ENCODE results near the gene PRR36. TPM values are rescaled to one million over a fixed set of nuclear protein-coding genes. Genes with fewer than 3 reads are reported as not detected.

Gene PRR36
- total RNA-seq, 2 experiments from 2014 or later: 0.10 to 0.15 TPM

DNA sequence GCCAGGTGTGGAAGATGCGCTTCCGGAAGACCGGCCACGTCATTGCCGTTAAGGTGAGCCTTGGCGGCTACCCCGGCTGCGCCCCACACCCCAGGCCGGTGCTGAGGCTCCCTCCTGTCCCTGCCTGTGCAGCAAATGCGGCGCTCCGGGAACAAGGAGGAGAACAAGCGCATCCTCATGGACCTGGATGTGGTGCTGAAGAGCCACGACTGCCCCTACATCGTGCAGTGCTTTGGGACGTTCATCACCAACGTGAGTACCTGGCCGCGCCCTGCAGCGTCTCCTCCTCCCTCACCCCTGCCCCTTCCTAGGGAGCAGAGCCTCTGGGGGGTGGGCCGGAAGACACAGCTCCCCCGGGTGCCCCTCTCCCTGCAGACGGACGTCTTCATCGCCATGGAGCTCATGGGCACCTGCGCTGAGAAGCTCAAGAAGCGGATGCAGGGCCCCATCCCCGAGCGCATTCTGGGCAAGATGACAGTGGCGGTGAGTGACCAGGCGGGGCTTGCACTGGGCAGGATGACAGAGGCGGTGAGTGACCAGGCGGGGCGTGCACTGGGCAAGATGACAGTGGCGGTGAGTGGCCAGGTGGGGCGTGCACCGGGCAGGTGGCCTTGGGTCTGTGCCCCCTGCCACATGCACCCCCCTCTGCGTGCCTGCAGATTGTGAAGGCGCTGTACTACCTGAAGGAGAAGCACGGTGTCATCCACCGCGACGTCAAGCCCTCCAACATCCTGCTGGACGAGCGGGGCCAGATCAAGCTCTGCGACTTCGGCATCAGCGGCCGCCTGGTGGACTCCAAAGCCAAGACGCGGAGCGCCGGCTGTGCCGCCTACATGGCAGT, 36.4 kb upstream of the PRR36 start:
- no peak for DNase-seq
- Mint-ChIP-seq H3K4me3 (no peak overlapping the region), H3K27ac (no peak overlapping the region), H3K27me3 (peaks cover 9% of the 10 kb centered on the region), H3K36me3 (ENCODE audit: low read depth) (peaks cover 12% of the 10 kb centered on the region), H3K4me1 (peaks cover 14% of the 10 kb centered on the region), H3K9me3 (no peaks in the 10 kb centered on the region)
- ChIA-PET CTCF (interaction anchor here (1.4 to 2.1 kb wide), 3 partner anchors 10 to 230 kb away, joined by 3 to 7 read pairs (median 7); partner anchors contain the start of genes SNAPC2 and TRAPPC5), POLR2A (no interaction called here)

DNA sequence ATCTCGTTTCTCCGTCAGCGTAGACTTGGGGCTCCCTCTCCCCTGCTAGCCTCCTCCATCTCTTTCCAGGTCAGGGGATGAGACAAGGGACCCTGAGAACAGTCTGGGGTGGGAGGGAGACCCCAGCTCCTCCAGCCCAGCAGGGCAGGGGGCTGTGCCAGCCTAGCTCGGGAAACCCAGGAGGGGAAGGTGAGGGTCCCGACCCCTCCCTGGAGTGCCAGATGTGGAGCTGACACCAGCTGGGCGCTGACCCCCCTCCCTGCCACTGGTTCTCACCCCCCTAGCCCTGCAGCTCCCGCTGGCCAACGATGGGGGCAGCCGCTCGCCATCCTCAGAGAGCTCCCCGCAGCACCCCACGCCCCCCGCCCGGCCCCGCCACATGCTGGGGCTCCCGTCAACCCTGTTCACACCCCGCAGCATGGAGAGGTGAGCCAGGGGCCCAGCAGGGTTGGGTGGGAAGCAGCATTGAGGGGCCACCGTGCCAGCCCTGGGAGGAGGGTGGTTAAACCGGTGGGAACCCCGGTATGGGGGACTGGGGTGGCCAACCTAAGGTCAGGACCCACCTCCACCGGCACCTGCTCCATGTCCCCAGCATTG, 35.4 kb upstream of the PRR36 start:
- CTCF ChIA-PET: interaction anchor here (2.1 kb wide), 2 partner anchors 8 to 11 kb away, joined by 7 to 10 read pairs; partner anchors contain the start of gene SNAPC2
- Mint-ChIP-seq H3K27ac (no peak overlapping the region), H3K27me3 (no peaks in the 10 kb centered on the region), H3K4me1 (peaks cover 20% of the 10 kb centered on the region), H3K4me3 (no peak overlapping the region), H3K36me3 (ENCODE audit: low read depth) (peaks cover 19% of the 10 kb centered on the region), H3K9me3 (no peaks in the 10 kb centered on the region)
- no peak for DNase-seq
- POLR2A ChIA-PET: no interaction called here

DNA sequence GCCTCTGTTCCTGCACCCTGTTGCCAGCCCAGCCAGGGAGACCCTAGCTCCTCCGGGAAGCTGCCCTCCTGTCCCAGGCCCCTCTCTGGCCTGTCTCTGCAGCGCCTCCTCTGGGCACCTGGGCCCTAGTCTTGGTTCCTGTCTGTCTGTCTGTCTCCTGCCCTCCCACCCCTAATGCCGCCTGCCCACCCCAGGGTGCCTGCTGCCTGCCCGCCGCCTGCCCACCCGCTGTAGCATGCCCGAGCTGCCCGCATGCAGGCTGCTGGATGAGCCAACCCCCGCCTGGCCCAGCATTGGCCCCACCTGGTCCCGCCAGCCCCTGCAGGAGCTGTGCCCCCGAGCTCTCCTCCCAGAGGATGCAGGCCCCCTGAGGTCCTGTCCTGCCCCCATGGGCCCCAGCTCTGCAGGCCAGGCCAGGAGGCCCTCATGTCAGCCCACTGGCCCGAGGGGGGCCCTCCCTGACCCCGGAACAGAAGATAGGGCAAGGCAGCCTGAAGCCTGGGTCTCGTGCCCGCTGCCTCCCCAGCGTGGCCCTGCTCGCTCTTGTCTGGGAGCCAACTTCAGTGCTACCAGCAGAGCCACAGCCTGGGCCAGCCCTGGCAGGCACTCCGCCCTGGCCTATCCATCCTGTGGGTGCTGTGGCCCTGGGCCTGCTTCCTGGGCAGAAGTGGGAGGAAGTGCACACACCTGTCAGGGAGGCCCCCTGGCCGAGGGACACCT, 34.7 kb upstream of the PRR36 start:
- Mint-ChIP-seq H3K27me3 (no peaks in the 10 kb centered on the region), H3K4me1 (peaks cover 21% of the 10 kb centered on the region), H3K4me3 (no peak overlapping the region), H3K9me3 (no peaks in the 10 kb centered on the region), H3K36me3 (ENCODE audit: low read depth) (peaks cover 20% of the 10 kb centered on the region), H3K27ac (no peak overlapping the region)
- POLR2A ChIA-PET: no interaction called here
- no peak for DNase-seq
- CTCF ChIA-PET: interaction anchor here (0.6 to 2.1 kb wide), 3 partner anchors 9 to 414 kb away, joined by 4 to 10 read pairs (median 7); partner anchors contain the start of gene SNAPC2

DNA sequence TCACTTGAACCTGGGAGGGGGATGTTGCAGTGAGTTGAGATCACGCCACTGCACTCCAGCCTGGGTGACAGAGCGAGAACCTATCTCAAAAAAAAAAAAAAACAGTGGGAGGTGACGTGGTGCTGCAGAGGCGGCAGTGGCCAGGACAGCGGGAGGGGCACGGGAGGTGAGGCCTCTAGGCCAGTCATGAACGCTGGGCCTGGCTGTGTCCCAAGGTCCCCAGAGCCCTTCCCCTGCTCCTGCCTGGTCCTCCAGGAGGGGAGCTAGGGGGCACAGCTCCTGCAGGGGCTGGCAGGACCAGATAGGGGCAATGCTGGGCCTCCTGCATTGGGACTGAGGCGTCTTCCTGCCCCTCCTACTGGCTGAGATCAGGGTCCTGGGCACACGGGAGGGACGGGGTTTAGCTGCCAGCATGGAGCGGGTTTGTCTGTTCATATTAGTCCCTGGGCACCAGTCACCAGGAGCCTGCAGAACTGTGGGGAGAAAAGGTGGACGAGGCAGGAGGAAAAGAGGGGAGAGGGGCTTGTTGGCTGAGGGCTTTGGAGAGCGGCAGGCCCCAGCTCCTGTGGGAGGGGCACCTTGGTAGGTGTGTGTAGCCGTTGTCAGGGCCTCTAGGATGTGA, 34.0 kb upstream of the PRR36 start:
- peaks cover 21% of the 10 kb centered on the region for H3K4me1 Mint-ChIP-seq
- ChIA-PET POLR2A (no interaction called here), CTCF (interaction anchor here (0.6 to 2.1 kb wide), 3 partner anchors 10 to 413 kb away, joined by 4 to 10 read pairs (median 7); partner anchors contain the start of gene SNAPC2)
- no peaks in the 10 kb centered on the region for H3K9me3 Mint-ChIP-seq
- H3K36me3 Mint-ChIP-seq (ENCODE audit: low read depth): peaks cover 20% of the 10 kb centered on the region
- DNase-seq: no peak
- H3K27me3 Mint-ChIP-seq: no peaks in the 10 kb centered on the region
- no peak overlapping the region for H3K4me3 Mint-ChIP-seq
- peak overlapping the region; percentile 36 for H3K27ac Mint-ChIP-seq

DNA sequence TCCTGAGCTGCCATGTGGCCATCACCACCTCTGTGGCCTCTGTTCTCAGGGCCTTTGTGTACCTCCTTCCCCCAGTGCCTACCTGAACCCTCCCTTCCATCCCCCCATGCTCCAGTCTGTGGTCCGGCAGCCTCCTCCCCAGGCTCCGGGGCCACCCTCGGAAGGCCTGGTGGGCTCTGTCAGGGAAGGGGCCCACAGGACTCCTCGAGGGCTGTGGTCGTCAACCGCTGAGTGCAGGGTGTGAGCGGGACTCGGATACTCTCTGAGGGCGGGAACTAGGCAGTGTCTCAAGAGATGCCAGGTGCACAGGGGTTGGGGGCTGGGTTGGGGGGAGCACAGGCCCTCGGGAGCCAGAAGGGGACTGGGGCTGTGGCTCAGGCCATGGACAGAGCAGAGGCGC, 33.4 kb upstream of the PRR36 start:
- Mint-ChIP-seq H3K27ac (no peak overlapping the region), H3K36me3 (ENCODE audit: low read depth) (peaks cover 16% of the 10 kb centered on the region), H3K4me3 (no peak overlapping the region), H3K27me3 (no peaks in the 10 kb centered on the region), H3K9me3 (no peaks in the 10 kb centered on the region), H3K4me1 (peaks cover 26% of the 10 kb centered on the region)
- CTCF ChIA-PET: interaction anchor here (2.1 kb wide), 1 partner anchor 10 kb away, joined by 10 read pairs; no protein-coding TSS in a partner anchor
- DNase-seq: no peak
- POLR2A ChIA-PET: interaction anchor here (0.6 kb wide), 1 partner anchor 263 kb away, joined by 3 read pairs; no protein-coding TSS in a partner anchor

DNA sequence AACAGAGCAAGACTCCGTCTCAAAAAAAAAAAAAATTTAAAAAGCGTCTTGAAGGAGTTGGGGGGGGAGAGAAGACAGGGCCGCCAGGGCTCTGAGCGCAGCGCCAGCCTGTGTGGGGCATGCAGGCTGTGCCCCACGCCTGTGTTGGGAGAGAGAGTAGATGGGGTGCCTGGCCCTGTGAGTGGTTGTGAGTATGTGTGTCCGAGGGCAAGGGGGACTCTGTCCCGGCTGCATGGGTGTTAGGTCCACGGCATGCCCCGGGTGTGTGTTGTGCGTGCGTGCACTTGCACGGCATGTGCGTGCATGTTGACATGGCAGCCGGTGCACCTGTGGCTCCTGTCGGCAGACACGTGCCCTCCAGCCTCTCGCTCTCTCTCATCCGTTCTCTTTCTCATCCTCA, 32.9 kb upstream of the PRR36 start:
- H3K4me3 Mint-ChIP-seq: no peak overlapping the region
- H3K4me1 Mint-ChIP-seq: peaks cover 29% of the 10 kb centered on the region
- ChIA-PET CTCF (interaction anchor here (0.7 to 2.1 kb wide), 3 partner anchors 11 to 1757 kb away, joined by 3 to 10 read pairs (median 3); no protein-coding TSS in a partner anchor), POLR2A (interaction anchor here (0.6 kb wide), 1 partner anchor 263 kb away, joined by 3 read pairs; no protein-coding TSS in a partner anchor)
- no peak for DNase-seq
- no peaks in the 10 kb centered on the region for H3K9me3 Mint-ChIP-seq
- no peaks in the 10 kb centered on the region for H3K27me3 Mint-ChIP-seq
- peaks cover 16% of the 10 kb centered on the region for H3K36me3 Mint-ChIP-seq (ENCODE audit: low read depth)
- no peak overlapping the region for H3K27ac Mint-ChIP-seq

DNA sequence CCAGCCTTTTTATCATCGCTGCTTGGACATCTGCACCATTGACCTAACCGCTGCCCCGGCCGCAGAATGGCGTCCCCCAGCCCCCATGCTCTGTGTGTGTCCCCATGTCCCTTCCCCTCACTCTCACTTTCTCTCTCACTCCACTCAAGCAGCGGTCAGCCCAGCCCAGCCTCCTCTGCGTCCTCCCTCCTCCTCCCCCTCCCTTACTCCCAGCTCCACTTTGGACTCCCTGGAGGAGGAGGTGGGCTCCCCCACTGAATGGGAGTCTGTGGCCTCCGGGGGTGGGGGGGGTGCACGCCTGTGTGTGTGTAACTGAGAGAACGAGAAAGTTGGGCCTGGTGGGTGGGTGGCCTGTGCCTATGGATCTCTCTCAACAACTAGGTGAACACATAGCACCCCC, 31.7 kb upstream of the PRR36 start:
- H3K27ac Mint-ChIP-seq: peak overlapping the region; percentile 70
- CTCF ChIA-PET: interaction anchor here (1.3 kb wide), 1 partner anchor 12 kb away, joined by 3 read pairs; no protein-coding TSS in a partner anchor
- POLR2A ChIA-PET: no interaction called here

DNA sequence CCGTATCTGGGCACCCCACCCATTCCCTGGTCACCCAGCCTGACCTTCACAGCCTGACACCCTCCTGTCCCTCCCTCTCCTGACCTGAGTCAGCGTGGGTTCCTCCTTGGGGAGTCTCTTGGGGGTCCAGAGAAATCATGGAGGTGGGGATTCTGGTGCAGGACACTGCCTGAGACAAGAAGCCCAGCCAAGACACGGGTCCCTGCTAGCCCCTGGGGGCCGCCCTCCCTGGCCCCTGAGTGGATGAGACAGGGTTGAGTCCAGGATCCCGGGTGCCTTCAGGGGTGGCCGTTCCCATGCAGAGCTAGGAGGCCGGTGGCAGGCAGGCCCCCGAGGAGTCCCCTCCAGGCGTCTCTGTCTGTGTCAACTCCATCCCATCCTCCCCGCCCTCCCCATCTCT, 31.1 kb upstream of the PRR36 start:
- CTCF ChIA-PET: interaction anchor here (0.6 kb wide), 1 partner anchor 28 kb away, joined by 3 read pairs; no protein-coding TSS in a partner anchor

More for the DNA sequence above, 31.7 kb upstream of the PRR36 start:
- Mint-ChIP-seq H3K36me3 (ENCODE audit: low read depth) (peaks cover 14% of the 10 kb centered on the region), H3K9me3 (no peaks in the 10 kb centered on the region), H3K4me1 (peaks cover 29% of the 10 kb centered on the region), H3K27me3 (no peaks in the 10 kb centered on the region), H3K4me3 (peak overlapping the region; percentile 69)
- no peak for DNase-seq

DNA sequence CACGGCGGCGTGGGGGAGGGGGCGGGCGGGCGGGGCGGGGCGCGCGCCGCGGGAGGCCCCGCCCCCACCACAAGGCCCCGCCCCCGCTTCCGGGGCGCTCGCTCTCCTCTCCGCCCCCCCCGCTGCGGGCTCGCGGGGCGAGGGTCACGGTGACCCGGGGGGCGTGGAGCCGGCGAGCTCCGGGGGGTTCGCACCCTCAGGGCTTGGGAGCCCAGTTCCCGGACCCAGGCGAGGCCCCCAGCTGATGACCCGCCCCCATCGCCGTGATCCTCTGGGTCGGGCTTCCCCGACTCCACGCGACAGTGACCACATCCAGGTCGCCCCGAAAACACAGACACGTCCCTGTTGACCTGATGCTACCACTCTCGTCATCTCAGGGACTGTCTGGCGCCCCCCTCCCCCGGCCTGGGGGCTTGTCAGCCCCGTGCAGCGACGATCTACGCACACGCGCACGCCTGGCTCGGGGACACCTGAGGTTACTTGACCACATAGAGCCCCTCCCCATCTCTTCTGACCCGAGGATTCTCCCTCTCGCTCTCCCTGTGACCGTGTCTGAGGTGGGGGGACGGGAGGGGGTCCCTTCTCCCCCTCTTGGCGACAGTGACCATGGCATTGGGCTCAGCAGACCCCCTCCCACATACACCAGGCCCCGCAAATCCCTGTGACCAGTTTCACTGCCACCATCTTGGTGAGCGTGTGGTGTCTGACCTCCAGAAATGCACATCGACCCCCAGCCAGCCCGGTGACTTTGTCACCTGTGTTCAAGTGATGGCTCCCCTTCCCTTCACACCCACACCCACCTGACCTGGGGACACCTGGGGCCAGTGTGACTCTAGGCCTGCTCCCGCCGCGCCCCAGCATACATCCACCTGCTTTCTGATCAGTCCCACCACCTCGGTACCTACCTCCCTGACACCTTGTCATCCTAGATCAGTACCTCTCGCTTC, 30.2 kb upstream of the PRR36 start:
- Mint-ChIP-seq H3K36me3 (ENCODE audit: low read depth) (peaks cover 10% of the 10 kb centered on the region), H3K4me1 (peaks cover 29% of the 10 kb centered on the region), H3K4me3 (peak overlapping the region; percentile 81), H3K27me3 (no peaks in the 10 kb centered on the region), H3K27ac (peak overlapping the region; percentile 94), H3K9me3 (no peaks in the 10 kb centered on the region)
- peak; percentile 69 for DNase-seq
- ChIA-PET POLR2A (interaction anchor here (0.6 kb wide), 1 partner anchor 543 kb away, joined by 12 read pairs; no protein-coding TSS in a partner anchor), CTCF (interaction anchor here (0.6 to 1.6 kb wide), 18 partner anchors 8 to 336 kb away, joined by 3 to 19 read pairs (median 4); partner anchors contain the start of genes SNAPC2, TIMM44 and TRAPPC5)

More for the DNA sequence above, 31.1 kb upstream of the PRR36 start:
- Mint-ChIP-seq H3K27ac (peak overlapping the region; percentile 94), H3K4me3 (peak overlapping the region; percentile 78), H3K36me3 (ENCODE audit: low read depth) (peaks cover 10% of the 10 kb centered on the region), H3K27me3 (no peaks in the 10 kb centered on the region), H3K9me3 (no peaks in the 10 kb centered on the region), H3K4me1 (peaks cover 29% of the 10 kb centered on the region)
- POLR2A ChIA-PET: no interaction called here
- DNase-seq: no peak

DNA sequence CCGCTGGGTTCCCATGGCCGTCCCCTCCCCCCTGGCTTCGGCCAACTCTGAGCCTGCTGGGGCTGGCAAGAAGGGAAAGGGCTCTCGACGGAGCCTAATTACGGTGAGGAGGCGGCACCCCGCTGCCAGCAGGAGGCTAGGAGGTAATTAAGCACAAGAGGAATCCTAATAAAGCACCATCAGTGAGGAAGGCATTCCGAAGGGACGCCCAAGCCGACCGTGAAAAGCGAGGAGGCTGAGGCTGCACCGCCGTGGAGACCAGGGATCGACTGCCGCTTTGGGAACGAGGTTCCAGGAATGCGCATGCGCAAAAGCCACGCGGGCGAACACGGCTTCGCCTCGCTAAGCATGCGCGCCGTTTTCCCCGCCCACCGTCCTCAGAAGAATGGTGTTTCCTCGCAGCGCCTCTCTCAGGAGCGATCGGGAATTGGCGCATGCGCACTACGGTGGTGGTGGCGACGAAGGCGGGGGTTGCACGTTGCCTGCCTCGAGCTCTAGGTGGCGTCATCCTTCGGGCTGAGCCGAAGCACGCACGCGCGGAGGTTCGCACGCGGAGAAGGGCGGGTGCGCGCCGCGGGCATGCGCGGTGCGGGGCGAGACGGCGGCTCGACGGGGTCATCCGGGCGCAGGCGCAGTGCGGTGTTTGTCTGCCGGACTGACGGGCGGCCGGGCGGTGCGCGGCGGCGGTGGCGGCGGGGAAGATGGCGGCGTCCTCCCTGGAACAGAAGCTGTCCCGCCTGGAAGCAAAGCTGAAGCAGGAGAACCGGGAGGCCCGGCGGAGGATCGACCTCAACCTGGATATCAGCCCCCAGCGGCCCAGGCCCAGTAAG, 29.3 kb upstream of the PRR36 start, which contains the start of gene MAP2K7:
TSS of gene MAP2K7 (plus strand) at position 634 of the 830 bp plus-strand sequence. CDS start at position 702, 68 bp downstream.
- H3K4me1 Mint-ChIP-seq: peaks cover 29% of the 10 kb centered on the region
- ChIA-PET POLR2A (interaction anchor here (0.6 kb wide), 1 partner anchor 543 kb away, joined by 12 read pairs; no protein-coding TSS in a partner anchor), CTCF (interaction anchor here (0.6 to 1.6 kb wide), 18 partner anchors 8 to 335 kb away, joined by 3 to 19 read pairs (median 4); partner anchors contain the start of genes SNAPC2, TIMM44 and TRAPPC5)
- peak within 1 kb of the TSS; percentile 94 for H3K27ac Mint-ChIP-seq
- peak within 1 kb of the TSS; percentile 81 for H3K4me3 Mint-ChIP-seq
- H3K36me3 Mint-ChIP-seq (ENCODE audit: low read depth): peaks cover 10% of the 10 kb centered on the region
- peak; percentile 100 for DNase-seq
- H3K9me3 Mint-ChIP-seq: no peaks in the 10 kb centered on the region
- H3K27me3 Mint-ChIP-seq: no peaks in the 10 kb centered on the region

All from activated CD4-positive, alpha-beta T cell treated with anti-CD3 and anti-CD28 coated beads, Interleukin-2, amount 10 ng/mL, durations not matched to agents 7 days and 5 days (primary cell).